Left ventricle myocardium inferior (tissue), 1 donor: ENCODE results near the gene PCED1A. TPM values are rescaled to one million over a fixed set of nuclear protein-coding genes. Genes with fewer than 3 reads are reported as not detected.
"Not testable (repeated sequence)": the region's sequence is repeated elsewhere in the genome, so short reads cannot be mapped to it uniquely, and the experiment has no call there.

Experiments used
- DNase-seq: peaks from one replicate; pipeline ENCODE4 v3.0.0-alpha.2; 2020
- H3K27ac ChIP-seq: fragments of 200-600 bp; replicated peaks from 2 replicates; pipeline ENCODE4 v1.8.0; 2021
- H3K27me3 ChIP-seq: fragments of 200-600 bp; 2 replicates; pipeline ENCODE4 v1.8.0; 2021; ENCODE audit warnings: low read depth
- H3K36me3 ChIP-seq: fragments of 200-600 bp; 2 replicates; pipeline ENCODE4 v1.8.0; 2021
- H3K4me1 ChIP-seq: fragments of 200-600 bp; 2 replicates; pipeline ENCODE4 v1.8.0; 2021
- H3K4me3 ChIP-seq: fragments of 200-600 bp; 2 replicates; pipeline ENCODE4 v1.8.0; 2021; ENCODE audit warnings: mild to moderate bottlenecking, moderate library complexity
- H3K9me3 ChIP-seq: fragments of 200-600 bp; replicated peaks from 2 replicates; pipeline ENCODE4 v1.8.0; 2021
- intact Hi-C: fragments of 100-400 bp; cut with micrococcal nuclease; formaldehyde crosslinking; loops from one replicate; pipeline ENCODE4 v1.11.0; 2022
- total RNA-seq: library from RNA; stranded (reverse); fragmentation: NEBNext Ultra II Directional; extraction: Animal tissue kit (Norgen Biotek cat#: 25700); gene quantifications from one replicate; pipeline ENCODE4 v1.2.1, GENCODE V29; 2021
- TF ChIP-seq, protein P1 (sequence below): fragments of 200-600 bp; IDR thresholded peaks from 2 replicates; pipeline ENCODE4 v1.8.0; 2021; ENCODE audit warnings: antibody characterized with exemption, mild to moderate bottlenecking, borderline replicate concordance
- donor health status: DM: no; HTN: yes; CAD: no; lungs with severe emphysema.

The PCED1A gene
- total RNA-seq, 1 donor from 2014 or later = 9.4 TPM

GRCh38 chr20:2836035-2836434, 4.4 kb downstream of the PCED1A start:
- Histone ChIP-seq H3K36me3 (peaks cover 4% of the 10 kb centered on the region), H3K27me3 (no peaks in the 10 kb centered on the region), H3K27ac (no peak overlapping the region), H3K4me1 (peaks cover 20% of the 10 kb centered on the region), H3K9me3 (no peaks in the 10 kb centered on the region), H3K4me3 (no peak overlapping the region)
- no peak for DNase-seq
- TF ChIP-seq, protein P1, sequence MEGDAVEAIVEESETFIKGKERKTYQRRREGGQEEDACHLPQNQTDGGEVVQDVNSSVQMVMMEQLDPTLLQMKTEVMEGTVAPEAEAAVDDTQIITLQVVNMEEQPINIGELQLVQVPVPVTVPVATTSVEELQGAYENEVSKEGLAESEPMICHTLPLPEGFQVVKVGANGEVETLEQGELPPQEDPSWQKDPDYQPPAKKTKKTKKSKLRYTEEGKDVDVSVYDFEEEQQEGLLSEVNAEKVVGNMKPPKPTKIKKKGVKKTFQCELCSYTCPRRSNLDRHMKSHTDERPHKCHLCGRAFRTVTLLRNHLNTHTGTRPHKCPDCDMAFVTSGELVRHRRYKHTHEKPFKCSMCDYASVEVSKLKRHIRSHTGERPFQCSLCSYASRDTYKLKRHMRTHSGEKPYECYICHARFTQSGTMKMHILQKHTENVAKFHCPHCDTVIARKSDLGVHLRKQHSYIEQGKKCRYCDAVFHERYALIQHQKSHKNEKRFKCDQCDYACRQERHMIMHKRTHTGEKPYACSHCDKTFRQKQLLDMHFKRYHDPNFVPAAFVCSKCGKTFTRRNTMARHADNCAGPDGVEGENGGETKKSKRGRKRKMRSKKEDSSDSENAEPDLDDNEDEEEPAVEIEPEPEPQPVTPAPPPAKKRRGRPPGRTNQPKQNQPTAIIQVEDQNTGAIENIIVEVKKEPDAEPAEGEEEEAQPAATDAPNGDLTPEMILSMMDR = no peak
- intact Hi-C loops = no loop called here

- intact Hi-C loops = no loop called here
- no peak for DNase-seq
- H3K27me3 ChIP-seq = peaks cover 4% of the 10 kb centered on the region
These were observed 5.1 kb downstream of the PCED1A start for GRCh38 chr20:2835331-2835796.

GRCh38 chr20:2834401-2835110, 5.9 kb downstream of the PCED1A start:
- Histone ChIP-seq H3K27ac (no peak overlapping the region), H3K27me3 (peaks cover 12% of the 10 kb centered on the region), H3K9me3 (no peaks in the 10 kb centered on the region), H3K36me3 (peaks cover 4% of the 10 kb centered on the region), H3K4me1 (peaks cover 5% of the 10 kb centered on the region), H3K4me3 (no peak overlapping the region)
- intact Hi-C loops = no loop called here
- TF ChIP-seq, protein P1 = no peak
- DNase-seq = no peak

More at GRCh38 chr20:2835331-2835796, 5.1 kb downstream of the PCED1A start:
- H3K4me1 ChIP-seq = peaks cover 13% of the 10 kb centered on the region
- H3K4me3 ChIP-seq = no peak overlapping the region
- H3K27ac ChIP-seq = no peak overlapping the region
- TF ChIP-seq, protein P1 = no peak
- H3K36me3 ChIP-seq = peaks cover 4% of the 10 kb centered on the region
- no peaks in the 10 kb centered on the region for H3K9me3 ChIP-seq

- H3K27ac ChIP-seq = no peak overlapping the region
- TF ChIP-seq, protein P1 = no peak
- intact Hi-C loops = no loop called here
These were observed 6.7 kb downstream of the PCED1A start for GRCh38 chr20:2833761-2834160.

GRCh38 chr20:2831206-2831605, 9.2 kb downstream of the PCED1A start:
- H3K4me3 ChIP-seq, intact Hi-C loops, H3K36me3 ChIP-seq, DNase-seq, H3K9me3 ChIP-seq, H3K27ac ChIP-seq, H3K4me1 ChIP-seq: not testable (repeated sequence)
- H3K27me3 ChIP-seq = peaks cover 44% of the 10 kb centered on the region

More at GRCh38 chr20:2833761-2834160, 6.7 kb downstream of the PCED1A start:
- peaks cover 4% of the 10 kb centered on the region for H3K36me3 ChIP-seq
- no peaks in the 10 kb centered on the region for H3K9me3 ChIP-seq
- H3K4me1 ChIP-seq = no peaks in the 10 kb centered on the region
- no peak for DNase-seq
- H3K27me3 ChIP-seq = peaks cover 19% of the 10 kb centered on the region
- H3K4me3 ChIP-seq = no peak overlapping the region

DNA sequence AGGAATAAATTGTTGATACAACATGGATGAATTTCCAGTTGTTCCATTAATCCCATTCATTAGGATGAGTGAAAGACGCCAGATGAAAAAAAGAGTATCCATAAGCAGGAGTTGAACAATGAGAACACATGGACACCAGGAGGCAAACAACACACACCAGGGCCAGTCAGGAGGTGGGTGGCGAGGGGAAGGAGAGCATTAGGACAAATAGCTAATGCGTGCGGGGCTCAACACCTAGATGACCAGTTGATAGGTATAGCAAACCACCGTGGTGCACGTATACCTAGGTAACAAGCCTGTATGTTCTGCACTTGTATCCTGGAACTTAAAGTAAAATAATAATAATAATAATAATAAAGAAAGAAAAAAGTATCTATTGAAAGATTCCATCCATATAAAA, 11.1 kb downstream of the PCED1A start:
- H3K9me3 ChIP-seq = no peaks in the 10 kb centered on the region
- TF ChIP-seq, protein P1 = no peak
- H3K36me3 ChIP-seq = no peaks in the 10 kb centered on the region
- no peaks in the 10 kb centered on the region for H3K4me1 ChIP-seq
- intact Hi-C loops = no loop called here
- no peak for DNase-seq
- H3K4me3 ChIP-seq = no peak overlapping the region
- H3K27me3 ChIP-seq = peaks cover 51% of the 10 kb centered on the region
- no peak overlapping the region for H3K27ac ChIP-seq
